Measurements from ENCODE around the gene HMGCL. TPM values are rescaled to one million over a fixed set of nuclear protein-coding genes. Genes with fewer than 3 reads are reported as not detected.
"Not testable (repeated sequence)": the region's sequence is repeated elsewhere in the genome, so short reads cannot be mapped to it uniquely, and the experiment has no call there.

Gene HMGCL
- total RNA-seq, 2 experiments from 2014 or later: 44.9 to 46.0 TPM

- intact Hi-C loops (cut with micrococcal nuclease): no loop called here
- no peak overlapping the region for H3K27ac Mint-ChIP-seq
- ATAC-seq (no peak), DNase-seq (no peak)
- ChIA-PET POLR2A (no interaction called here), CTCF (interaction anchor here (1.7 to 2.6 kb wide), 2 partner anchors 10 to 35 kb away, joined by 6 to 14 read pairs; no protein-coding TSS in a partner anchor)
- H3K27me3 Mint-ChIP-seq: no peaks in the 10 kb centered on the region
- no peak overlapping the region for H3K4me3 Mint-ChIP-seq
- no peaks in the 10 kb centered on the region for H3K4me1 Mint-ChIP-seq (ENCODE audit: low read depth)
- no peaks in the 10 kb centered on the region for H3K9me3 Mint-ChIP-seq
- TF ChIP-seq CTCF (IDR thresholded peaks at IDR 0.05): no peak
- peaks cover 28% of the 10 kb centered on the region for H3K36me3 Mint-ChIP-seq (ENCODE audit: low read depth)
These were observed 19.9 kb upstream of the HMGCL start for GRCh38 chr1:23845163-23845562.

- Mint-ChIP-seq H3K27ac (no peak overlapping the region), H3K9me3 (no peaks in the 10 kb centered on the region), H3K4me1 (ENCODE audit: low read depth) (no peaks in the 10 kb centered on the region), H3K36me3 (ENCODE audit: low read depth) (peaks cover 23% of the 10 kb centered on the region), H3K4me3 (no peak overlapping the region), H3K27me3 (no peaks in the 10 kb centered on the region)
- TF ChIP-seq CTCF (IDR thresholded peaks at IDR 0.05): no peak
- POLR2A ChIA-PET: no interaction called here
- intact Hi-C loops (cut with micrococcal nuclease): no loop called here
- DNase-seq: no peak
- CTCF ChIA-PET: interaction anchor here (0.6 to 2.6 kb wide), 5 partner anchors 11 to 802 kb away, joined by 3 to 14 read pairs (median 6); no protein-coding TSS in a partner anchor
- ATAC-seq: no peak
These were observed 18.4 kb upstream of the HMGCL start for GRCh38 chr1:23843644-23844043.

GRCh38 chr1:23838401-23838866 lies 13.2 kb upstream of the HMGCL start:
- POLR2A ChIA-PET: interaction anchor here (1.3 to 1.6 kb wide), 2 partner anchors 13 to 17 kb away, joined by 3 to 13 read pairs; partner anchors contain the start of gene HMGCL
- peak overlapping the region; percentile 65 for H3K4me3 Mint-ChIP-seq

GRCh38 chr1:23837908-23838307 lies 12.7 kb upstream of the HMGCL start:
- H3K36me3 Mint-ChIP-seq (ENCODE audit: low read depth): no peaks in the 10 kb centered on the region
- no peaks in the 10 kb centered on the region for H3K9me3 Mint-ChIP-seq
- H3K4me1 Mint-ChIP-seq (ENCODE audit: low read depth): peaks cover 12% of the 10 kb centered on the region
- DNase-seq: peak; percentile 18
- peak overlapping the region; percentile 65 for H3K4me3 Mint-ChIP-seq
- H3K27me3 Mint-ChIP-seq: peaks cover 3% of the 10 kb centered on the region
- no peak for ATAC-seq
- ChIA-PET CTCF (interaction anchor here (0.7 to 1.3 kb wide), 4 partner anchors 16 to 31 kb away, joined by 3 to 7 read pairs (median 3); no protein-coding TSS in a partner anchor), POLR2A (interaction anchor here (1.3 to 1.6 kb wide), 2 partner anchors 13 to 16 kb away, joined by 3 to 13 read pairs; partner anchors contain the start of gene HMGCL)
- no peak overlapping the region for H3K27ac Mint-ChIP-seq
- intact Hi-C loops (cut with micrococcal nuclease): no loop called here
- TF ChIP-seq CTCF (IDR thresholded peaks at IDR 0.05): no peak

More at GRCh38 chr1:23838401-23838866, 13.2 kb upstream of the HMGCL start:
- TF ChIP-seq CTCF (IDR thresholded peaks at IDR 0.05): no peak
- CTCF ChIA-PET: interaction anchor here (0.7 to 1.3 kb wide), 4 partner anchors 16 to 31 kb away, joined by 3 to 7 read pairs (median 3); no protein-coding TSS in a partner anchor
- Mint-ChIP-seq H3K9me3 (no peaks in the 10 kb centered on the region), H3K4me1 (ENCODE audit: low read depth) (peaks cover 12% of the 10 kb centered on the region), H3K27ac (no peak overlapping the region), H3K27me3 (peaks cover 3% of the 10 kb centered on the region), H3K36me3 (ENCODE audit: low read depth) (no peaks in the 10 kb centered on the region)
- DNase-seq (peak; percentile 84), ATAC-seq (peak; percentile 100)
- intact Hi-C loops (cut with micrococcal nuclease): no loop called here

GRCh38 chr1:23836037-23836436 lies 10.8 kb upstream of the HMGCL start:
- peaks cover 12% of the 10 kb centered on the region for H3K4me1 Mint-ChIP-seq (ENCODE audit: low read depth)
- no peaks in the 10 kb centered on the region for H3K9me3 Mint-ChIP-seq
- intact Hi-C loops (cut with micrococcal nuclease): no loop called here
- no peaks in the 10 kb centered on the region for H3K36me3 Mint-ChIP-seq (ENCODE audit: low read depth)
- peaks cover 3% of the 10 kb centered on the region for H3K27me3 Mint-ChIP-seq
- POLR2A ChIA-PET: no interaction called here
- CTCF ChIA-PET: no interaction called here
- ATAC-seq: no peak
- H3K27ac Mint-ChIP-seq: no peak overlapping the region
- DNase-seq: no peak
- no peak for TF ChIP-seq CTCF (IDR thresholded peaks at IDR 0.05)
- H3K4me3 Mint-ChIP-seq: no peak overlapping the region

- ChIA-PET CTCF (interaction anchor here (1.2 to 2.4 kb wide), 2 partner anchors 24 to 83 kb away, joined by 5 to 13 read pairs; no protein-coding TSS in a partner anchor), POLR2A (interaction anchor here (0.7 to 1.0 kb wide), 2 partner anchors 29 to 294 kb away, joined by 3 read pairs; no protein-coding TSS in a partner anchor)
- H3K27me3 Mint-ChIP-seq; H3K9me3 Mint-ChIP-seq; intact Hi-C loops (cut with micrococcal nuclease); H3K4me3 Mint-ChIP-seq; H3K36me3 Mint-ChIP-seq (ENCODE audit: low read depth); H3K27ac Mint-ChIP-seq; DNase-seq; ATAC-seq: not testable (repeated sequence)
- peaks cover 15% of the 10 kb centered on the region for H3K4me1 Mint-ChIP-seq (ENCODE audit: low read depth)
These were observed 8.9 kb upstream of the HMGCL start for GRCh38 chr1:23834156-23834555.

Measured in activated CD8-positive, alpha-beta T cell treated with anti-CD3 and anti-CD28 coated beads for 36 hours (primary cell).